GM12891 (cell line): ENCODE results near the gene TYROBP.

ENCODE experiments used
- POLR2A ChIP-seq: IDR thresholded peaks from 2 replicates; pipeline ENCODE4 v1.6.1; 2011; ENCODE audit warnings: low read depth, low read length, control low read depth
- POLR2AphosphoS5 ChIP-seq: IDR thresholded peaks from 2 replicates; pipeline ENCODE4 v1.6.1; 2011; ENCODE audit warnings: low read depth, low read length, control low read depth
- SPI1 ChIP-seq: IDR thresholded peaks from 2 replicates; pipeline ENCODE4 v1.6.1; 2011; ENCODE audit warnings: low read depth, low read length, control low read depth
- TAF1 ChIP-seq: IDR thresholded peaks from 2 replicates; pipeline ENCODE4 v1.6.1; 2011; ENCODE audit warnings: low read depth, low read length, control low read depth

GRCh38 chr19:35908010-35908441, at the start of gene TYROBP:
- TF ChIP-seq POLR2AphosphoS5 (no peak), POLR2A (no peak), TAF1 (no peak), SPI1 (no peak)
